K562 (cell line): ENCODE results near the gene ZNF26. TPM values are rescaled to one million over a fixed set of nuclear protein-coding genes. Genes with fewer than 3 reads are reported as not detected.
A peak's percentile ranks its signal among the peaks of the same experiment; 100 is the strongest.

Experiments used
- DDX20 ChIP-seq: fragments of 450-650 bp; IDR thresholded peaks from 2 replicates; pipeline ENCODE4 v1.6.1; 2016; ENCODE audit warnings: missing genetic modification characterization, low read depth, mild to moderate bottlenecking, missing compliant biosample characterization, moderate library complexity
- PML ChIP-seq: IDR thresholded peaks from 2 replicates; pipeline ENCODE4 v1.6.1; 2012; ENCODE audit warnings: low read length, inconsistent platforms
- TGIF2 ChIP-seq: sonication (generic); formaldehyde crosslinking; IDR thresholded peaks from 2 replicates; pipeline ENCODE4 v1.8.1; 2022; ENCODE audit warnings: mild to moderate bottlenecking, missing genetic modification reagents, moderate library complexity
- ZNF77 ChIP-seq: fragments of 250-450 bp; sonication (Bioruptor Pico); IDR thresholded peaks from 2 replicates; pipeline ENCODE4 v1.5.0; 2020
- polyA plus RNA-seq, 8 experiments: library from polyadenylated mRNA; depleted of rRNA in 4 of 8; stranded (reverse) in 5 of 8; unstranded in 3 of 8; fragments of >200 nt; fragmentation: Nextera tagmentation in 2 of 8; fragmentation: Illumina TruSeq in 1 of 8; extraction: Ambion mirVana in 2 of 8; extraction: Trizol in 1 of 8; gene quantifications; 2 replicates each; pipeline versions ENCODE4 v1.2.1 to v1.2.3, GENCODE V29; 2011 to 2014; ENCODE audit warnings: inconsistent platforms in 1 of 8, missing spikeins in 1 of 8
- total RNA-seq, 7 experiments: library from RNA; depleted of rRNA in 6 of 7; stranded (reverse); fragments of >200 nt in 6 of 7; fragmentation: Illumina TruSeq in 2 of 7; extraction: Trizol in 2 of 7; gene quantifications; 2 replicates each; pipeline versions ENCODE4 v1.2.1 to v1.2.3, GENCODE V29; 2011 to 2021; ENCODE audit warnings: low replicate concordance in 1 of 7
- TF ChIP-seq, protein P1 (sequence below): fragments of 200-600 bp; sonication (generic); IDR thresholded peaks from one replicate; pipeline ENCODE4 v1.6.1; 2012; ENCODE audit warnings: mild to moderate bottlenecking, low read depth, low read length, inconsistent platforms
- TF ChIP-seq, protein P2 (sequence below), 2 experiments: fragments of 450-650 bp in 1 of 2; sonication (generic) in 1 of 2; formaldehyde crosslinking; conservative IDR thresholded peaks; 2 replicates each; pipeline versions ENCODE4 v1.4.0 to v1.8.1; 2020 to 2022; ENCODE audit warnings: mild to moderate bottlenecking in 1 of 2, missing genetic modification reagents in 1 of 2
- TF ChIP-seq, protein P3 (sequence below): fragments of 450-650 bp; IDR thresholded peaks from 2 replicates; pipeline ENCODE4 v1.6.1; 2016; ENCODE audit warnings: mild to moderate bottlenecking
- TF ChIP-seq, protein P4 (sequence below), 2 experiments: IDR thresholded peaks in 1 of 2; conservative IDR thresholded peaks in 1 of 2; 2 replicates each; pipeline ENCODE4 v1.6.1; 2016; ENCODE audit warnings: low read depth in 2 of 2, mild to moderate bottlenecking in 1 of 2, missing compliant biosample characterization in 1 of 2, missing genetic modification characterization in 1 of 2, moderate library complexity in 1 of 2

The ZNF26 gene
- total and polyA plus RNA-seq, 9 of the 15 experiments (the other 6 are each of a cell fraction or from before 2014, with no cell fraction given): 1.2 to 14.1 (median 8.0) TPM

DNA sequence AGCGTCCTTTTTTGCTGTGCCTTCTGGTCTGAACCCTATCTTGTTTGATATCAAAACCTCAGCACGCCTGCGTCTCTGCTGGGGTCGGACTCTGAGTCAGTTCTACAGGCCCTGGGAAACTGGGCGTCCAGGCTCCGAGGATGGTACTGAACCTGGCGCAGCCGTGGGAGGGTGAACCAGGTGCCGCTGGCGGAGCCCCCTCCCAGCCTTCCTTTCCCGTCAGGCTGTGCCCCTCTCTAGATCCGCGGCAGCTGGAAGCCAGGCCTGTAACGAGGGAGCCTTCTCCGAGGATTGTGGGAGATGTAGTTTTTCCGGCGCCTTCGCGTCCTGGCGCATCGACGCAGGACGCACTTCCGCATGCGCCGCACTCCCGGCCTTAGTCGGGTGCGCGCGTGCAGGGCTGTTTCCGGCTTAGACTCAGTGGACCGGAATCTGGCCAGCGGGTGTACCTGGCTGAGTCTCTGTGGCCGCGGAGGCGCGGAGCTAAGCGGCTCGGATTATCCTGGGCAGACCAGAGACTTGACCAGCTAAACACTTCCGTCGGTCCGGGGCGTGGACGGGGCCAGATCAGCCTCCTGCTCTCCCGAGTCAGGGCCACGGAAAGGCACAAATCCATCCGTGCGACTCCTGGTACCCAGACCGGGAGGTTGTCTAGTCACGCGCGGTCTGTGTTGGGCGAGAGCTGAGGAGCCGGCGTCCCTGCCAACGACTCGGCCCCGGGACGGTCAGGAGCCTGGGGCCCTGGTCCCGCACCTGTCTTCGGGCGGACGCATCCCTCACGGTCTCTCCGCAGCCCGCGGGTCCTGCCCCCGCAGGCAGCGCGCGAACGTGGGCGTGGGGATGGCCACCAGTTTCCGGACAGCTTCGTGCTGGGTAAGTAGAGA is at the start of gene ZNF26 (continued):
- TF ChIP-seq, protein P1, sequence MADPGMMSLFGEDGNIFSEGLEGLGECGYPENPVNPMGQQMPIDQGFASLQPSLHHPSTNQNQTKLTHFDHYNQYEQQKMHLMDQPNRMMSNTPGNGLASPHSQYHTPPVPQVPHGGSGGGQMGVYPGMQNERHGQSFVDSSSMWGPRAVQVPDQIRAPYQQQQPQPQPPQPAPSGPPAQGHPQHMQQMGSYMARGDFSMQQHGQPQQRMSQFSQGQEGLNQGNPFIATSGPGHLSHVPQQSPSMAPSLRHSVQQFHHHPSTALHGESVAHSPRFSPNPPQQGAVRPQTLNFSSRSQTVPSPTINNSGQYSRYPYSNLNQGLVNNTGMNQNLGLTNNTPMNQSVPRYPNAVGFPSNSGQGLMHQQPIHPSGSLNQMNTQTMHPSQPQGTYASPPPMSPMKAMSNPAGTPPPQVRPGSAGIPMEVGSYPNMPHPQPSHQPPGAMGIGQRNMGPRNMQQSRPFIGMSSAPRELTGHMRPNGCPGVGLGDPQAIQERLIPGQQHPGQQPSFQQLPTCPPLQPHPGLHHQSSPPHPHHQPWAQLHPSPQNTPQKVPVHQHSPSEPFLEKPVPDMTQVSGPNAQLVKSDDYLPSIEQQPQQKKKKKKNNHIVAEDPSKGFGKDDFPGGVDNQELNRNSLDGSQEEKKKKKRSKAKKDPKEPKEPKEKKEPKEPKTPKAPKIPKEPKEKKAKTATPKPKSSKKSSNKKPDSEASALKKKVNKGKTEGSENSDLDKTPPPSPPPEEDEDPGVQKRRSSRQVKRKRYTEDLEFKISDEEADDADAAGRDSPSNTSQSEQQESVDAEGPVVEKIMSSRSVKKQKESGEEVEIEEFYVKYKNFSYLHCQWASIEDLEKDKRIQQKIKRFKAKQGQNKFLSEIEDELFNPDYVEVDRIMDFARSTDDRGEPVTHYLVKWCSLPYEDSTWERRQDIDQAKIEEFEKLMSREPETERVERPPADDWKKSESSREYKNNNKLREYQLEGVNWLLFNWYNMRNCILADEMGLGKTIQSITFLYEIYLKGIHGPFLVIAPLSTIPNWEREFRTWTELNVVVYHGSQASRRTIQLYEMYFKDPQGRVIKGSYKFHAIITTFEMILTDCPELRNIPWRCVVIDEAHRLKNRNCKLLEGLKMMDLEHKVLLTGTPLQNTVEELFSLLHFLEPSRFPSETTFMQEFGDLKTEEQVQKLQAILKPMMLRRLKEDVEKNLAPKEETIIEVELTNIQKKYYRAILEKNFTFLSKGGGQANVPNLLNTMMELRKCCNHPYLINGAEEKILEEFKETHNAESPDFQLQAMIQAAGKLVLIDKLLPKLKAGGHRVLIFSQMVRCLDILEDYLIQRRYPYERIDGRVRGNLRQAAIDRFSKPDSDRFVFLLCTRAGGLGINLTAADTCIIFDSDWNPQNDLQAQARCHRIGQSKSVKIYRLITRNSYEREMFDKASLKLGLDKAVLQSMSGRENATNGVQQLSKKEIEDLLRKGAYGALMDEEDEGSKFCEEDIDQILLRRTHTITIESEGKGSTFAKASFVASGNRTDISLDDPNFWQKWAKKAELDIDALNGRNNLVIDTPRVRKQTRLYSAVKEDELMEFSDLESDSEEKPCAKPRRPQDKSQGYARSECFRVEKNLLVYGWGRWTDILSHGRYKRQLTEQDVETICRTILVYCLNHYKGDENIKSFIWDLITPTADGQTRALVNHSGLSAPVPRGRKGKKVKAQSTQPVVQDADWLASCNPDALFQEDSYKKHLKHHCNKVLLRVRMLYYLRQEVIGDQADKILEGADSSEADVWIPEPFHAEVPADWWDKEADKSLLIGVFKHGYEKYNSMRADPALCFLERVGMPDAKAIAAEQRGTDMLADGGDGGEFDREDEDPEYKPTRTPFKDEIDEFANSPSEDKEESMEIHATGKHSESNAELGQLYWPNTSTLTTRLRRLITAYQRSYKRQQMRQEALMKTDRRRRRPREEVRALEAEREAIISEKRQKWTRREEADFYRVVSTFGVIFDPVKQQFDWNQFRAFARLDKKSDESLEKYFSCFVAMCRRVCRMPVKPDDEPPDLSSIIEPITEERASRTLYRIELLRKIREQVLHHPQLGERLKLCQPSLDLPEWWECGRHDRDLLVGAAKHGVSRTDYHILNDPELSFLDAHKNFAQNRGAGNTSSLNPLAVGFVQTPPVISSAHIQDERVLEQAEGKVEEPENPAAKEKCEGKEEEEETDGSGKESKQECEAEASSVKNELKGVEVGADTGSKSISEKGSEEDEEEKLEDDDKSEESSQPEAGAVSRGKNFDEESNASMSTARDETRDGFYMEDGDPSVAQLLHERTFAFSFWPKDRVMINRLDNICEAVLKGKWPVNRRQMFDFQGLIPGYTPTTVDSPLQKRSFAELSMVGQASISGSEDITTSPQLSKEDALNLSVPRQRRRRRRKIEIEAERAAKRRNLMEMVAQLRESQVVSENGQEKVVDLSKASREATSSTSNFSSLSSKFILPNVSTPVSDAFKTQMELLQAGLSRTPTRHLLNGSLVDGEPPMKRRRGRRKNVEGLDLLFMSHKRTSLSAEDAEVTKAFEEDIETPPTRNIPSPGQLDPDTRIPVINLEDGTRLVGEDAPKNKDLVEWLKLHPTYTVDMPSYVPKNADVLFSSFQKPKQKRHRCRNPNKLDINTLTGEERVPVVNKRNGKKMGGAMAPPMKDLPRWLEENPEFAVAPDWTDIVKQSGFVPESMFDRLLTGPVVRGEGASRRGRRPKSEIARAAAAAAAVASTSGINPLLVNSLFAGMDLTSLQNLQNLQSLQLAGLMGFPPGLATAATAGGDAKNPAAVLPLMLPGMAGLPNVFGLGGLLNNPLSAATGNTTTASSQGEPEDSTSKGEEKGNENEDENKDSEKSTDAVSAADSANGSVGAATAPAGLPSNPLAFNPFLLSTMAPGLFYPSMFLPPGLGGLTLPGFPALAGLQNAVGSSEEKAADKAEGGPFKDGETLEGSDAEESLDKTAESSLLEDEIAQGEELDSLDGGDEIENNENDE: no peak
- TF ChIP-seq, protein P2, sequence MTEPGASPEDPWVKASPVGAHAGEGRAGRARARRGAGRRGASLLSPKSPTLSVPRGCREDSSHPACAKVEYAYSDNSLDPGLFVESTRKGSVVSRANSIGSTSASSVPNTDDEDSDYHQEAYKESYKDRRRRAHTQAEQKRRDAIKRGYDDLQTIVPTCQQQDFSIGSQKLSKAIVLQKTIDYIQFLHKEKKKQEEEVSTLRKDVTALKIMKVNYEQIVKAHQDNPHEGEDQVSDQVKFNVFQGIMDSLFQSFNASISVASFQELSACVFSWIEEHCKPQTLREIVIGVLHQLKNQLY (CRISPR knock-in tag; conservative IDR thresholded peaks at IDR 0.05): no peak
- TF ChIP-seq ZNF77 (no peak), TGIF2 (CRISPR knock-in tag) (peak; percentile 49; the same call in 1 of the 2 replicates), PML (no peak), DDX20 (tag) (no peak)
- TF ChIP-seq, protein P3, sequence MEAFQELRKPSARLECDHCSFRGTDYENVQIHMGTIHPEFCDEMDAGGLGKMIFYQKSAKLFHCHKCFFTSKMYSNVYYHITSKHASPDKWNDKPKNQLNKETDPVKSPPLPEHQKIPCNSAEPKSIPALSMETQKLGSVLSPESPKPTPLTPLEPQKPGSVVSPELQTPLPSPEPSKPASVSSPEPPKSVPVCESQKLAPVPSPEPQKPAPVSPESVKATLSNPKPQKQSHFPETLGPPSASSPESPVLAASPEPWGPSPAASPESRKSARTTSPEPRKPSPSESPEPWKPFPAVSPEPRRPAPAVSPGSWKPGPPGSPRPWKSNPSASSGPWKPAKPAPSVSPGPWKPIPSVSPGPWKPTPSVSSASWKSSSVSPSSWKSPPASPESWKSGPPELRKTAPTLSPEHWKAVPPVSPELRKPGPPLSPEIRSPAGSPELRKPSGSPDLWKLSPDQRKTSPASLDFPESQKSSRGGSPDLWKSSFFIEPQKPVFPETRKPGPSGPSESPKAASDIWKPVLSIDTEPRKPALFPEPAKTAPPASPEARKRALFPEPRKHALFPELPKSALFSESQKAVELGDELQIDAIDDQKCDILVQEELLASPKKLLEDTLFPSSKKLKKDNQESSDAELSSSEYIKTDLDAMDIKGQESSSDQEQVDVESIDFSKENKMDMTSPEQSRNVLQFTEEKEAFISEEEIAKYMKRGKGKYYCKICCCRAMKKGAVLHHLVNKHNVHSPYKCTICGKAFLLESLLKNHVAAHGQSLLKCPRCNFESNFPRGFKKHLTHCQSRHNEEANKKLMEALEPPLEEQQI: no peak
- TF ChIP-seq, protein P4, sequence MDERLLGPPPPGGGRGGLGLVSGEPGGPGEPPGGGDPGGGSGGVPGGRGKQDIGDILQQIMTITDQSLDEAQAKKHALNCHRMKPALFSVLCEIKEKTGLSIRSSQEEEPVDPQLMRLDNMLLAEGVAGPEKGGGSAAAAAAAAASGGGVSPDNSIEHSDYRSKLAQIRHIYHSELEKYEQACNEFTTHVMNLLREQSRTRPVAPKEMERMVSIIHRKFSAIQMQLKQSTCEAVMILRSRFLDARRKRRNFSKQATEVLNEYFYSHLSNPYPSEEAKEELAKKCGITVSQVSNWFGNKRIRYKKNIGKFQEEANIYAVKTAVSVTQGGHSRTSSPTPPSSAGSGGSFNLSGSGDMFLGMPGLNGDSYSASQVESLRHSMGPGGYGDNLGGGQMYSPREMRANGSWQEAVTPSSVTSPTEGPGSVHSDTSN (CRISPR knock-in tag; IDR thresholded peaks at IDR 0.05; ENCODE audit: low read depth): no peak
- TF ChIP-seq, protein P4 (tag; conservative IDR thresholded peaks at IDR 0.05; ENCODE audit: low read depth): no peak
